ENCODE results near the gene GDI2.

Gene GDI2

DNA sequence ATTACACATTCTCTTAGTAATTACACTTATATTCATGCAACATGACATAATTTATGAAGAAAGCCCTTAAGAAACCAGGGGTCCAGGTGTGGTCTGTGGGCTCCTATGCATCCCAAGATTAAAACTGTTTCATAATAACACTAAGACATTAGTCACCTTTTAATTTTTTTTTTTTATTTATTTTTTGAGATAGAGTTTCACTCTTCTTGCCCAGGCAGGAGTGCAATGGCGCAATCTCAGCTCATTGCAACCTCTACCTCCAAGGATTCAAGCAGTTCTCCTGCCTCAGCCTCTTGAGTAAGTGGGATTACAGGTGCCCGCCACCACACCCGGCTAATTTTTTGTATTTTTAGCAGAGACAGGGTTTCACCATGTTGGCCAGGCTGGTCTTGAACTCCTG, 12.5 kb downstream of the GDI2 start:
- TF ChIP-seq POLR2AphosphoS5 (IDR thresholded peaks at IDR 0.05; ENCODE audit: low read depth, low read length) (no peak), TAF1 (IDR thresholded peaks at IDR 0.05; ENCODE audit: borderline replicate concordance, insufficient read depth, low read length) (no peak), REST (IDR thresholded peaks at IDR 0.05; ENCODE audit: insufficient read depth in 1 of 2, low read depth in 2 of 2, low read length in 2 of 2) (no peak), FOXP2 (optimal IDR thresholded peaks at IDR 0.05; ENCODE audit: borderline replicate concordance, extremely low read depth, extremely low read length, insufficient read depth) (no peak), SIN3A (IDR thresholded peaks at IDR 0.05; ENCODE audit: borderline replicate concordance, insufficient read depth, low read length) (no peak)

- TF ChIP-seq SIN3A (IDR thresholded peaks at IDR 0.05; ENCODE audit: borderline replicate concordance, insufficient read depth, low read length) (no peak), REST (IDR thresholded peaks at IDR 0.05; ENCODE audit: insufficient read depth in 1 of 2, low read depth in 2 of 2, low read length in 2 of 2) (no peak), POLR2AphosphoS5 (IDR thresholded peaks at IDR 0.05; ENCODE audit: low read depth, low read length) (no peak), FOXP2 (optimal IDR thresholded peaks at IDR 0.05; ENCODE audit: borderline replicate concordance, extremely low read depth, extremely low read length, insufficient read depth) (no peak), TAF1 (IDR thresholded peaks at IDR 0.05; ENCODE audit: borderline replicate concordance, insufficient read depth, low read length) (no peak)
These were observed 19.0 kb downstream of the GDI2 start for GRCh38 chr10:5794236-5794635.

GRCh38 chr10:5789626-5790025, 23.6 kb downstream of the GDI2 start:
- TF ChIP-seq FOXP2 (optimal IDR thresholded peaks at IDR 0.05; ENCODE audit: borderline replicate concordance, extremely low read depth, extremely low read length, insufficient read depth) (no peak), TAF1 (IDR thresholded peaks at IDR 0.05; ENCODE audit: borderline replicate concordance, insufficient read depth, low read length) (no peak)

- TF ChIP-seq POLR2AphosphoS5 (IDR thresholded peaks at IDR 0.05; ENCODE audit: low read depth, low read length) (no peak), TAF1 (IDR thresholded peaks at IDR 0.05; ENCODE audit: borderline replicate concordance, insufficient read depth, low read length) (no peak)
These were observed 24.3 kb downstream of the GDI2 start for GRCh38 chr10:5788969-5789368.

DNA sequence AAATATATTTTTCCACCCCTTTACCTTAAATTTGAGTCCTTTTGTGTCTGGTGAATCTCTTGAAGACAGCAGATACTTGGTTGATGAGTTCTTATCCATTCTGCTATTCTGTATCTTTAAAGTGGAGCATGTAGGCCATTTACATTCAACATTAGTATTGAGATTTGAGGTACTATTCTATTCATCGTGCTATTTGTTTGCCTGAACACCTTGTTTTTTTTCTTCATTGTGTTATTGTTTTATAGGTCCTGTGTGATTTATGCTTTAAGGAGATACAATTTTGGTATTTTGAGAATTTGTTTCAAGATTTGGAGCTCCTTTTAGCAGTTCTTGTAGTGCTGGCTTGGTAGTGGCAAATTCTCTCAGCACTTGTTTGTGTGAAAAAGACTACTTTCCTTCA, 29.9 kb downstream of the GDI2 start:
- TF ChIP-seq FOXP2 (optimal IDR thresholded peaks at IDR 0.05; ENCODE audit: borderline replicate concordance, extremely low read depth, extremely low read length, insufficient read depth) (no peak), POLR2AphosphoS5 (IDR thresholded peaks at IDR 0.05; ENCODE audit: low read depth, low read length) (no peak), SIN3A (IDR thresholded peaks at IDR 0.05; ENCODE audit: borderline replicate concordance, insufficient read depth, low read length) (no peak)

- no peak for TF ChIP-seq REST (IDR thresholded peaks at IDR 0.05; ENCODE audit: insufficient read depth in 1 of 2, low read depth in 2 of 2, low read length in 2 of 2)
- no peak for TF ChIP-seq SIN3A (IDR thresholded peaks at IDR 0.05; ENCODE audit: borderline replicate concordance, insufficient read depth, low read length)
- TF ChIP-seq TAF1 (IDR thresholded peaks at IDR 0.05; ENCODE audit: borderline replicate concordance, insufficient read depth, low read length): no peak
- TF ChIP-seq POLR2AphosphoS5 (IDR thresholded peaks at IDR 0.05; ENCODE audit: low read depth, low read length): no peak
- TF ChIP-seq FOXP2 (optimal IDR thresholded peaks at IDR 0.05; ENCODE audit: borderline replicate concordance, extremely low read depth, extremely low read length, insufficient read depth): no peak
These were observed 31.1 kb downstream of the GDI2 start for GRCh38 chr10:5782174-5782573.

GRCh38 chr10:5779730-5780129, 33.5 kb downstream of the GDI2 start:
- TF ChIP-seq FOXP2 (optimal IDR thresholded peaks at IDR 0.05; ENCODE audit: borderline replicate concordance, extremely low read depth, extremely low read length, insufficient read depth) (no peak), TAF1 (IDR thresholded peaks at IDR 0.05; ENCODE audit: borderline replicate concordance, insufficient read depth, low read length) (no peak), REST (IDR thresholded peaks at IDR 0.05; ENCODE audit: insufficient read depth in 1 of 2, low read depth in 2 of 2, low read length in 2 of 2) (no peak)
